OCI-LY7 (cell line): ENCODE data around the gene SND1.

Experiments used
- CTCF ChIP-seq: fragments of 200-600 bp; sonication (generic); conservative IDR thresholded peaks from 2 replicates; pipeline ENCODE4 v1.5.1; 2014; ENCODE audit warnings: mild to moderate bottlenecking, antibody characterized with exemption, low read length, moderate library complexity, mixed read lengths
- EZH2phosphoT487 ChIP-seq: fragments of 200-600 bp; sonication (generic); IDR thresholded peaks from 2 replicates; pipeline ENCODE4 v1.6.1; 2018; ENCODE audit warnings: low read depth, borderline replicate concordance, mild to moderate bottlenecking, mixed run types, antibody characterized with exemption, low read length, moderate library complexity, mixed read lengths

DNA sequence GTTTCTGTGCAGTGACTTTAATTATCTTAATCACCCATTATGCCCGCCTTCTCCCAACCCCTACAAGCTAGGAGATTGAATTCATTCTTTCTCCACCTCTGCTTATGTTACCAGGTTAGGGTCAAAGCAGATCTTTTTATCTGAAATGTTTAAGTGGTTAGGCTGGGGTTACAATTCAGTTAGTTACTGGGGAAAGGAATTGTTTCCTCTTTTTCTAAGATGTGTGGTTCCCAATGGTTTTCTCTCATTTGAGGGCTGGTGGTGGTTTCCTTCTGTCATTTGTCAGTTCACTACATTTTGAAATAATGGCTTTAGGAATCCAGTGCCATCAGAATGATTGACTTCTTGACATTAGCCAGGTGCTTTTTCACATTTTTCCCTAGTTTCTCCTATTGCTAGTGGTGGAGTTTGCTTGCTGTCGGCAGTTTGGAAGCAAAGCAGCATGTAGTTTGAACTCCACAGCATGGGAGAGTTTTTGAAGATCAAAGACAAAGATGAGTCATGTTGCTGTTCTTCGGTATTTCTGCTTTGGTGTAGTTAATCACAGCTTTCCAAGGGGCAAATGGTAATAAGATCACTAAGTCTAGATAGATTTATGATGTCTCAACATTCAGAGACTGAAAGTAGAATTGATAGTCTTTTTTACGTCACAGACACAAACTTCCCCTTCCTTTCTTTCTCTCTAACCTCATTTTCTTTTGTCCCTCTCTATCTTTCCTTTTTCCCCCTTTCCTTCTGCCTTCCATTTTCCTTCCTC is 168.2 kb downstream of the SND1 start:
- TF ChIP-seq EZH2phosphoT487 (no peak), CTCF (no peak)
